IPS-15b (cell line): ENCODE measurements around the gene NRIP1.

Experiments
- H3K27me3 ChIP-seq: one replicate; pipeline ENCODE4 v1.6.1; 2013; ENCODE audit warnings: low read length; ENCODE audit not compliant: control insufficient read depth, insufficient read depth
- H3K36me3 ChIP-seq: one replicate; pipeline ENCODE4 v1.6.1; 2013; ENCODE audit warnings: low read length; ENCODE audit not compliant: control insufficient read depth, insufficient read depth
- H3K4me1 ChIP-seq: one replicate; pipeline ENCODE4 v1.6.1; 2013; ENCODE audit warnings: mild to moderate bottlenecking, low read length; ENCODE audit not compliant: control insufficient read depth, insufficient read depth
- H3K4me3 ChIP-seq: one replicate; pipeline ENCODE4 v1.5.1; 2013; ENCODE audit warnings: low read depth, low read length
- H3K9ac ChIP-seq: one replicate; pipeline ENCODE4 v1.6.1; 2013; ENCODE audit warnings: low read depth, mild to moderate bottlenecking, low read length
- H3K9me3 ChIP-seq: one replicate; pipeline ENCODE4 v1.6.1; 2013; ENCODE audit warnings: mild to moderate bottlenecking, low read length; ENCODE audit not compliant: control insufficient read depth, insufficient read depth

The NRIP1 gene

GRCh38 chr21:15063081-15063813, 1.6 kb downstream of the NRIP1 start:
- H3K9ac ChIP-seq, result peak overlapping the region; percentile 28
- no peaks in the 10 kb centered on the region for H3K36me3 ChIP-seq
- peaks cover 16% of the 10 kb centered on the region for H3K27me3 ChIP-seq
- peaks cover 30% of the 10 kb centered on the region for H3K4me1 ChIP-seq
- peak overlapping the region; percentile 65 for H3K4me3 ChIP-seq
- no peaks in the 10 kb centered on the region for H3K9me3 ChIP-seq

- no peak overlapping the region for H3K9ac ChIP-seq
- H3K4me1 ChIP-seq, result peaks cover 31% of the 10 kb centered on the region
- H3K27me3 ChIP-seq, result peaks cover 16% of the 10 kb centered on the region
- H3K9me3 ChIP-seq, result no peaks in the 10 kb centered on the region
- peak overlapping the region; percentile 65 for H3K4me3 ChIP-seq
- no peaks in the 10 kb centered on the region for H3K36me3 ChIP-seq
Observed at GRCh38 chr21:15062606-15062965, 2.2 kb downstream of the NRIP1 start.

- H3K27me3 ChIP-seq, result peaks cover 16% of the 10 kb centered on the region
- no peak overlapping the region for H3K4me3 ChIP-seq
- H3K36me3 ChIP-seq, result no peaks in the 10 kb centered on the region
- no peaks in the 10 kb centered on the region for H3K9me3 ChIP-seq
- peaks cover 37% of the 10 kb centered on the region for H3K4me1 ChIP-seq
- no peak overlapping the region for H3K9ac ChIP-seq
Observed at GRCh38 chr21:15061747-15062605, 2.8 kb downstream of the NRIP1 start.

- H3K27me3 ChIP-seq, result peaks cover 13% of the 10 kb centered on the region
- H3K4me1 ChIP-seq, result peaks cover 40% of the 10 kb centered on the region
- H3K36me3 ChIP-seq, result no peaks in the 10 kb centered on the region
- no peak overlapping the region for H3K9ac ChIP-seq
- H3K9me3 ChIP-seq, result no peaks in the 10 kb centered on the region
- H3K4me3 ChIP-seq, result no peak overlapping the region
Observed at GRCh38 chr21:15061279-15061678, 3.5 kb downstream of the NRIP1 start.

- H3K4me3 ChIP-seq, result no peak overlapping the region
- no peaks in the 10 kb centered on the region for H3K36me3 ChIP-seq
- no peak overlapping the region for H3K9ac ChIP-seq
- no peaks in the 10 kb centered on the region for H3K9me3 ChIP-seq
- peaks cover 40% of the 10 kb centered on the region for H3K4me1 ChIP-seq
- H3K27me3 ChIP-seq, result peaks cover 11% of the 10 kb centered on the region
Observed at GRCh38 chr21:15060543-15061175, 4.1 kb downstream of the NRIP1 start.

GRCh38 chr21:15059397-15059796, 5.4 kb downstream of the NRIP1 start:
- Histone ChIP-seq H3K9me3 (no peaks in the 10 kb centered on the region), H3K9ac (no peak overlapping the region), H3K27me3 (peaks cover 11% of the 10 kb centered on the region), H3K4me1 (peaks cover 40% of the 10 kb centered on the region), H3K4me3 (no peak overlapping the region), H3K36me3 (no peaks in the 10 kb centered on the region)

GRCh38 chr21:15058854-15059263, 5.9 kb downstream of the NRIP1 start:
- Histone ChIP-seq H3K36me3 (no peaks in the 10 kb centered on the region), H3K27me3 (peaks cover 11% of the 10 kb centered on the region), H3K4me3 (no peak overlapping the region), H3K9me3 (no peaks in the 10 kb centered on the region), H3K9ac (no peak overlapping the region), H3K4me1 (peaks cover 40% of the 10 kb centered on the region)

- Histone ChIP-seq H3K4me3 (no peak overlapping the region), H3K9ac (no peak overlapping the region), H3K27me3 (no peaks in the 10 kb centered on the region), H3K4me1 (peaks cover 33% of the 10 kb centered on the region), H3K36me3 (no peaks in the 10 kb centered on the region), H3K9me3 (no peaks in the 10 kb centered on the region)
Observed at GRCh38 chr21:15057285-15057684, 7.5 kb downstream of the NRIP1 start.

GRCh38 chr21:15054606-15055239, 10.1 kb downstream of the NRIP1 start:
- H3K9ac ChIP-seq, result no peak overlapping the region
- no peaks in the 10 kb centered on the region for H3K9me3 ChIP-seq
- H3K27me3 ChIP-seq, result no peaks in the 10 kb centered on the region
- no peak overlapping the region for H3K4me3 ChIP-seq
- peaks cover 30% of the 10 kb centered on the region for H3K4me1 ChIP-seq
- H3K36me3 ChIP-seq, result no peaks in the 10 kb centered on the region

GRCh38 chr21:15054089-15054488, 10.7 kb downstream of the NRIP1 start:
- Histone ChIP-seq H3K4me3 (no peak overlapping the region), H3K9me3 (no peaks in the 10 kb centered on the region), H3K27me3 (no peaks in the 10 kb centered on the region), H3K4me1 (peaks cover 29% of the 10 kb centered on the region), H3K9ac (no peak overlapping the region), H3K36me3 (no peaks in the 10 kb centered on the region)

- Histone ChIP-seq H3K4me1 (peaks cover 28% of the 10 kb centered on the region), H3K27me3 (no peaks in the 10 kb centered on the region), H3K4me3 (no peak overlapping the region), H3K36me3 (no peaks in the 10 kb centered on the region), H3K9ac (no peak overlapping the region), H3K9me3 (no peaks in the 10 kb centered on the region)
Observed at GRCh38 chr21:15053500-15053899, 11.3 kb downstream of the NRIP1 start.
